Kidney epithelial cell (primary cell): ENCODE results near the gene ULK4. TPM values are rescaled to one million over a fixed set of nuclear protein-coding genes. Genes with fewer than 3 reads are reported as not detected.

Experiments used
- DNase-seq: peaks from one replicate; pipeline ENCODE4 v3.0.0-alpha.2; 2010; ENCODE audit warnings: low read depth
- H3K27me3 ChIP-seq: 2 replicates; pipeline ENCODE4 v1.6.0; 2011; ENCODE audit warnings: low read length; ENCODE audit not compliant: control insufficient read depth, insufficient read depth
- H3K36me3 ChIP-seq: 2 replicates; pipeline ENCODE4 v1.5.1; 2011; ENCODE audit warnings: low read length; ENCODE audit not compliant: control insufficient read depth, insufficient read depth
- H3K4me3 ChIP-seq: 2 replicates; pipeline ENCODE4 v1.5.1; 2011; ENCODE audit warnings: low read depth, mild to moderate bottlenecking, control low read depth, low read length
- total RNA-seq: library from RNA; depleted of rRNA; stranded (reverse); fragments of >200 nt; gene quantifications from 2 replicates; pipeline ENCODE4 v1.2.3, GENCODE V29; 2015
- TF ChIP-seq, protein P1 (sequence below): IDR thresholded peaks from 2 replicates; pipeline ENCODE4 v1.5.1; 2011; ENCODE audit warnings: mild to moderate bottlenecking, moderate library complexity, low read length, control low read depth, inconsistent platforms; ENCODE audit not compliant: insufficient read depth, poor library complexity, severe bottlenecking

The ULK4 gene
- total RNA-seq, 1 donor from 2014 or later: 18.3 TPM

GRCh38 chr3:42002790-42003189, 40.9 kb upstream of the ULK4 start:
- no peak overlapping the region for H3K4me3 ChIP-seq
- TF ChIP-seq, protein P1, sequence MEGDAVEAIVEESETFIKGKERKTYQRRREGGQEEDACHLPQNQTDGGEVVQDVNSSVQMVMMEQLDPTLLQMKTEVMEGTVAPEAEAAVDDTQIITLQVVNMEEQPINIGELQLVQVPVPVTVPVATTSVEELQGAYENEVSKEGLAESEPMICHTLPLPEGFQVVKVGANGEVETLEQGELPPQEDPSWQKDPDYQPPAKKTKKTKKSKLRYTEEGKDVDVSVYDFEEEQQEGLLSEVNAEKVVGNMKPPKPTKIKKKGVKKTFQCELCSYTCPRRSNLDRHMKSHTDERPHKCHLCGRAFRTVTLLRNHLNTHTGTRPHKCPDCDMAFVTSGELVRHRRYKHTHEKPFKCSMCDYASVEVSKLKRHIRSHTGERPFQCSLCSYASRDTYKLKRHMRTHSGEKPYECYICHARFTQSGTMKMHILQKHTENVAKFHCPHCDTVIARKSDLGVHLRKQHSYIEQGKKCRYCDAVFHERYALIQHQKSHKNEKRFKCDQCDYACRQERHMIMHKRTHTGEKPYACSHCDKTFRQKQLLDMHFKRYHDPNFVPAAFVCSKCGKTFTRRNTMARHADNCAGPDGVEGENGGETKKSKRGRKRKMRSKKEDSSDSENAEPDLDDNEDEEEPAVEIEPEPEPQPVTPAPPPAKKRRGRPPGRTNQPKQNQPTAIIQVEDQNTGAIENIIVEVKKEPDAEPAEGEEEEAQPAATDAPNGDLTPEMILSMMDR: no peak

DNA sequence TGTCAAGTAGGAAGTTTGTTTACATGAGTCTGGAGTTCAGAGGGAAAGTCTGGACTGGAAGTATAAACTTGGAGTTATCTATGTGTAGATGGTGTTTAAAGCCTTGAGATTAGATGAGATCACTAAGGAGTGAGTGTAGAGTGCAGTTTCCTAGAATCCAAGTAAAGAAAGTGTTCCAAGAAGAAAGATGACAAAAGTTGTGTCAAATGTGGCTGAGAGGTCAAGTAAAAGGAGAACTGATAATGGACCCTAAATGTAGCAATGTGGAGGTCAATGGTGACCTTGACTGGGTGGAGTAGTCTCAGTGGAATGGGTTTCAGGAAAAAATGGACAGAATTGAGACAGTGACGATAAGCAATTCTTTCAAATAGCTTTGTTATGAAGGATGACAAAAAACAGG, 39.9 kb upstream of the ULK4 start:
- TF ChIP-seq, protein P1: no peak
- Histone ChIP-seq H3K27me3 (no peaks in the 10 kb centered on the region), H3K4me3 (no peak overlapping the region), H3K36me3 (no peaks in the 10 kb centered on the region)
- DNase-seq: no peak

More at GRCh38 chr3:42002790-42003189, 40.9 kb upstream of the ULK4 start:
- DNase-seq: no peak
- Histone ChIP-seq H3K36me3 (no peaks in the 10 kb centered on the region), H3K27me3 (no peaks in the 10 kb centered on the region)

DNA sequence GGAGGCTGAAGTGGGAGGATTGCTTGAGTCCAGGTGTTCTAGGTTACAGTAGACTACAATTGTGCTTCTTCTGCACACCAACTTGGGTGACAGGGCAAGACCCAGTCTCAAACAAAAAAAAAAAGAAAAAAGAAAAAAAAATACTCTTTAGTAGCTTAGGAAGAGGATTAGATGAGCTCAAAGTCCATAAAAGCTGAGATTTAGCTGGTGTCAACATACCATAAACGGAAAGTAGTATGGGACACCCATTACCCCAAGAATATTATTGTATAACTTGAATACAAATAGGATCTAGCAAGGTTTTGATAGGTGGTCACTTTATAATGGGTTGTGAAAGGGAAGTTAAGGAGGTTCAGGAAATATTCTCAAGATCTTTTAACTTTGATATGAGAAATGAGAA, 38.0 kb upstream of the ULK4 start:
- Histone ChIP-seq H3K4me3 (no peak overlapping the region), H3K36me3 (no peaks in the 10 kb centered on the region), H3K27me3 (no peaks in the 10 kb centered on the region)
- TF ChIP-seq, protein P1: no peak
- DNase-seq: no peak

GRCh38 chr3:41997702-41998550, 36.0 kb upstream of the ULK4 start:
- Histone ChIP-seq H3K36me3 (no peaks in the 10 kb centered on the region), H3K4me3 (no peak overlapping the region), H3K27me3 (no peaks in the 10 kb centered on the region)
- no peak for DNase-seq
- TF ChIP-seq, protein P1: peak; percentile 37

GRCh38 chr3:41991437-41991836, 29.5 kb upstream of the ULK4 start:
- no peak for DNase-seq
- Histone ChIP-seq H3K4me3 (no peak overlapping the region), H3K27me3 (no peaks in the 10 kb centered on the region), H3K36me3 (no peaks in the 10 kb centered on the region)
- TF ChIP-seq, protein P1: no peak

DNA sequence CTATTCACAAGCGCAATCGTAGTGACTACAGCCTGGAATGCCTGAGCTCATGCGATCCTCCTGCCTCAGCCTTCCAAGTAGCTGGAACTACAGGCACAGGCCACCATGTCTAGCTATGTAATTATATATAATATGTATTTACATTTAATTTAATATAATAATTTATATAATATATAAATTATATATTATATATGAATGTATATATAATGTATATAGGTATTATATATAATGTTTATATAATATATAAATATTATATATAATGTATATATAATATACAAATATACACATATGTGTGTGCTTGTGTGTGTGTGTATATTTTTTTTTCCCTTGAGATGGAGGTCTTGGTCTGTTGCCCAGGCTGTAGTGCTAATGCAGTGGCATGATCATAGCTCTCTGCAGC, 27.6 kb upstream of the ULK4 start:
- TF ChIP-seq, protein P1: no peak
- Histone ChIP-seq H3K27me3 (no peaks in the 10 kb centered on the region), H3K36me3 (no peaks in the 10 kb centered on the region), H3K4me3 (no peak overlapping the region)
- DNase-seq: no peak
